HUES6 (cell line): ENCODE measurements around the gene SV2A.
A peak's percentile ranks its signal among the peaks of the same experiment; 100 is the strongest.
"Not testable (repeated sequence)": the region's sequence is repeated elsewhere in the genome, so short reads cannot be mapped to it uniquely, and the experiment has no call there.

ENCODE experiments used
- H3K27ac ChIP-seq: 2 replicates; pipeline ENCODE4 v1.7.0; 2013; ENCODE audit warnings: low read depth, mild to moderate bottlenecking, low read length, inconsistent platforms
- H3K27me3 ChIP-seq: 2 replicates; pipeline ENCODE4 v1.6.1; 2013; ENCODE audit warnings: low read length; ENCODE audit not compliant: control insufficient read depth, insufficient read depth
- H3K36me3 ChIP-seq: 2 replicates; pipeline ENCODE4 v1.6.1; 2013; ENCODE audit warnings: low read length; ENCODE audit not compliant: control insufficient read depth, insufficient read depth
- H3K4me1 ChIP-seq: 2 replicates; pipeline ENCODE4 v1.6.1; 2013; ENCODE audit warnings: low read length; ENCODE audit not compliant: control insufficient read depth, insufficient read depth
- H3K4me3 ChIP-seq: 2 replicates; pipeline ENCODE4 v1.5.1; 2013; ENCODE audit warnings: low read depth, low read length
- H3K9ac ChIP-seq: one replicate; pipeline ENCODE4 v1.6.1; 2013; ENCODE audit warnings: mild to moderate bottlenecking, low read length
- H3K9me3 ChIP-seq: 2 replicates; pipeline ENCODE4 v1.6.1; 2013; ENCODE audit warnings: low read depth, low read length; ENCODE audit not compliant: control insufficient read depth, insufficient read depth

The SV2A gene

GRCh38 chr1:149942885-149943284 lies 25.2 kb upstream of the SV2A start:
- Histone ChIP-seq H3K36me3 (peaks cover 32% of the 10 kb centered on the region), H3K27me3 (no peaks in the 10 kb centered on the region), H3K4me1 (peaks cover 26% of the 10 kb centered on the region), H3K27ac (no peak overlapping the region), H3K4me3 (no peak overlapping the region), H3K9me3 (no peaks in the 10 kb centered on the region), H3K9ac (no peak overlapping the region)

- Histone ChIP-seq H3K4me1 (peaks cover 32% of the 10 kb centered on the region), H3K9me3 (no peaks in the 10 kb centered on the region), H3K36me3 (peaks cover 27% of the 10 kb centered on the region), H3K27ac (no peak overlapping the region), H3K27me3 (no peaks in the 10 kb centered on the region), H3K9ac (no peak overlapping the region), H3K4me3 (no peak overlapping the region)
Measured at GRCh38 chr1:149942207-149942606, 24.6 kb upstream of the SV2A start.

- H3K4me1 ChIP-seq = peaks cover 44% of the 10 kb centered on the region
- H3K9ac ChIP-seq = no peak overlapping the region
- H3K36me3 ChIP-seq = peaks cover 16% of the 10 kb centered on the region
- H3K4me3 ChIP-seq = no peak overlapping the region
- H3K27ac ChIP-seq = no peak overlapping the region
- H3K27me3 ChIP-seq = no peaks in the 10 kb centered on the region
- H3K9me3 ChIP-seq = no peaks in the 10 kb centered on the region
Measured at GRCh38 chr1:149940427-149940826, 22.8 kb upstream of the SV2A start.

GRCh38 chr1:149938668-149939003 lies 21.0 kb upstream of the SV2A start:
- H3K27ac ChIP-seq = peak overlapping the region; percentile 80; the same call in 1 of the 2 replicates

GRCh38 chr1:149937759-149938158 lies 20.1 kb upstream of the SV2A start:
- no peak overlapping the region for H3K9ac ChIP-seq
- peak overlapping the region; percentile 61; the same call in 1 of the 2 replicates for H3K4me3 ChIP-seq
- H3K4me1 ChIP-seq = peaks cover 41% of the 10 kb centered on the region
- H3K27ac ChIP-seq = no peak overlapping the region
- H3K9me3 ChIP-seq = no peaks in the 10 kb centered on the region
- no peaks in the 10 kb centered on the region for H3K27me3 ChIP-seq
- H3K36me3 ChIP-seq = no peaks in the 10 kb centered on the region; the same call in 1 of the 2 replicates

More at GRCh38 chr1:149938668-149939003, 21.0 kb upstream of the SV2A start:
- H3K27me3 ChIP-seq, H3K9me3 ChIP-seq, H3K36me3 ChIP-seq: not testable (repeated sequence)
- Histone ChIP-seq H3K4me3 (peak overlapping the region; percentile 38), H3K4me1 (peaks cover 44% of the 10 kb centered on the region), H3K9ac (peak overlapping the region; percentile 63)

GRCh38 chr1:149936992-149937705 lies 19.5 kb upstream of the SV2A start:
- Histone ChIP-seq H3K27ac (no peak overlapping the region; the same call in 1 of the 2 replicates), H3K27me3 (no peaks in the 10 kb centered on the region), H3K9ac (peak overlapping the region; percentile 35), H3K36me3 (no peaks in the 10 kb centered on the region; the same call in 1 of the 2 replicates), H3K4me1 (peaks cover 41% of the 10 kb centered on the region), H3K4me3 (peak overlapping the region; percentile 61), H3K9me3 (no peaks in the 10 kb centered on the region)

GRCh38 chr1:149936170-149936991 lies 18.7 kb upstream of the SV2A start, which contains the start of gene MTMR11:
MTMR11 (minus strand) TSS chr1:149936879; CDS start chr1:149936647, 232 bp downstream.
- Histone ChIP-seq H3K4me3 (peak within 1 kb of the TSS; percentile 61), H3K9me3 (no peaks in the 10 kb centered on the region), H3K27ac (no peak within 1 kb of the TSS; the same call in 1 of the 2 replicates), H3K36me3 (no peaks in the 10 kb centered on the region; the same call in 1 of the 2 replicates), H3K27me3 (no peaks in the 10 kb centered on the region), H3K4me1 (peaks cover 36% of the 10 kb centered on the region), H3K9ac (peak within 1 kb of the TSS; percentile 35)

GRCh38 chr1:149934356-149934755 lies 16.7 kb upstream of the SV2A start:
- Histone ChIP-seq H3K9ac (no peak overlapping the region), H3K27ac (no peak overlapping the region), H3K4me3 (no peak overlapping the region), H3K27me3 (no peaks in the 10 kb centered on the region), H3K9me3 (no peaks in the 10 kb centered on the region), H3K36me3 (no peaks in the 10 kb centered on the region; the same call in 1 of the 2 replicates), H3K4me1 (peaks cover 24% of the 10 kb centered on the region)

- Histone ChIP-seq H3K9ac (no peak overlapping the region), H3K9me3 (no peaks in the 10 kb centered on the region), H3K4me1 (peaks cover 30% of the 10 kb centered on the region), H3K36me3 (no peaks in the 10 kb centered on the region; the same call in 1 of the 2 replicates), H3K27ac (no peak overlapping the region), H3K27me3 (no peaks in the 10 kb centered on the region), H3K4me3 (no peak overlapping the region)
Measured at GRCh38 chr1:149933208-149933607, 15.6 kb upstream of the SV2A start.

GRCh38 chr1:149932474-149932873 lies 14.8 kb upstream of the SV2A start:
- H3K9ac ChIP-seq = no peak overlapping the region
- peaks cover 23% of the 10 kb centered on the region for H3K4me1 ChIP-seq
- H3K27ac ChIP-seq = no peak overlapping the region
- no peaks in the 10 kb centered on the region for H3K27me3 ChIP-seq
- H3K36me3 ChIP-seq = no peaks in the 10 kb centered on the region; the same call in 1 of the 2 replicates
- no peaks in the 10 kb centered on the region for H3K9me3 ChIP-seq
- H3K4me3 ChIP-seq = no peak overlapping the region
